Liver (tissue), 9 donors: Measurements from ENCODE around the gene SYTL1. TPM values are rescaled to one million over a fixed set of nuclear protein-coding genes. Genes with fewer than 3 reads are reported as not detected.

Source experiments
- DNase-seq: peaks from one replicate; pipeline ENCODE4 v3.0.0-alpha.2; 2017; ENCODE audit warnings: low spot score
- H3K27ac ChIP-seq, 2 donors: one replicate each; pipeline ENCODE4 v1.7.0; 2013; ENCODE audit warnings: inconsistent platforms in 2 of 2, low read length in 2 of 2, control low read depth in 1 of 2, low read depth in 1 of 2, mild to moderate bottlenecking in 1 of 2
- H3K27me3 ChIP-seq, 4 donors: one replicate each; pipeline versions ENCODE4 v1.6.1 to v1.7.0; 2013; ENCODE audit warnings: low read length in 3 of 4, inconsistent platforms in 1 of 4, mild to moderate bottlenecking in 1 of 4, moderate library complexity in 1 of 4; ENCODE audit not compliant: control insufficient read depth in 4 of 4, insufficient read depth in 4 of 4
- H3K36me3 ChIP-seq, 4 donors: one replicate each; pipeline versions ENCODE4 v1.6.1 to v1.7.0; 2013; ENCODE audit warnings: low read length in 3 of 4, mild to moderate bottlenecking in 3 of 4, low read depth in 1 of 4, moderate library complexity in 1 of 4; ENCODE audit not compliant: control insufficient read depth in 4 of 4, insufficient read depth in 3 of 4
- H3K4me1 ChIP-seq, 4 donors: one replicate each; pipeline versions ENCODE4 v1.6.1 to v1.7.0; 2013; ENCODE audit warnings: low read length in 3 of 4, mild to moderate bottlenecking in 3 of 4, moderate library complexity in 1 of 4; ENCODE audit not compliant: control insufficient read depth in 4 of 4, insufficient read depth in 4 of 4
- H3K4me3 ChIP-seq, 3 donors: one replicate each; pipeline versions ENCODE4 v1.6.1 to v1.7.0; 2013; ENCODE audit warnings: low read length in 3 of 3, control low read depth in 1 of 3, low read depth in 1 of 3, mild to moderate bottlenecking in 1 of 3
- H3K9ac ChIP-seq, 2 donors: one replicate each; pipeline ENCODE4 v1.7.0; 2013; ENCODE audit warnings: low read length in 2 of 2, mild to moderate bottlenecking in 2 of 2, moderate library complexity in 2 of 2, control low read depth in 1 of 2, low read depth in 1 of 2
- H3K9me3 ChIP-seq, 4 donors: one replicate each; pipeline versions ENCODE4 v1.6.1 to v1.7.0; 2013; ENCODE audit warnings: low read length in 3 of 4; ENCODE audit not compliant: control insufficient read depth in 4 of 4
- EGR1 ChIP-seq, 2 donors: IDR thresholded peaks; 2 replicates each; pipeline ENCODE4 v1.6.1; 2016 to 2018; ENCODE audit warnings: antibody characterized with exemption in 2 of 2, low read depth in 2 of 2
- FOXA1 ChIP-seq: IDR thresholded peaks from 2 replicates; pipeline ENCODE4 v1.6.1; 2016; ENCODE audit warnings: antibody characterized with exemption
- FOXA2 ChIP-seq: IDR thresholded peaks from 2 replicates; pipeline ENCODE4 v1.6.1; 2016; ENCODE audit warnings: antibody characterized with exemption
- GABPA ChIP-seq, 2 donors: IDR thresholded peaks in 1 of 2; conservative IDR thresholded peaks in 1 of 2; 2 replicates each; pipeline ENCODE4 v1.6.1; 2016; ENCODE audit warnings: antibody characterized with exemption in 2 of 2, mild to moderate bottlenecking in 1 of 2, moderate library complexity in 1 of 2
- HNF4A ChIP-seq, 2 donors: conservative IDR thresholded peaks; 2 replicates each; pipeline ENCODE4 v1.6.1; 2016; ENCODE audit warnings: antibody characterized with exemption in 2 of 2, mild to moderate bottlenecking in 2 of 2
- HNF4G ChIP-seq: IDR thresholded peaks from 2 replicates; pipeline ENCODE4 v1.6.1; 2016; ENCODE audit warnings: antibody characterized with exemption
- JUND ChIP-seq, 2 donors: IDR thresholded peaks; 2 replicates each; pipeline ENCODE4 v1.6.1; 2016; ENCODE audit warnings: antibody characterized with exemption in 2 of 2
- NR2F2 ChIP-seq: IDR thresholded peaks from 2 replicates; pipeline ENCODE4 v1.6.1; 2016; ENCODE audit warnings: antibody characterized with exemption
- RAD21 ChIP-seq, 2 donors: IDR thresholded peaks; 2 replicates each; pipeline ENCODE4 v1.6.1; 2016; ENCODE audit warnings: antibody characterized with exemption in 2 of 2, mild to moderate bottlenecking in 2 of 2
- RXRA ChIP-seq, 2 donors: IDR thresholded peaks; 2 replicates each; pipeline ENCODE4 v1.6.1; 2017 to 2018; ENCODE audit warnings: antibody characterized with exemption in 2 of 2, mild to moderate bottlenecking in 1 of 2
- SP1 ChIP-seq: IDR thresholded peaks from 2 replicates; pipeline ENCODE4 v1.6.1; 2018; ENCODE audit warnings: antibody characterized with exemption, mild to moderate bottlenecking
- TAF1 ChIP-seq: conservative IDR thresholded peaks from 2 replicates; pipeline ENCODE4 v1.6.1; 2016; ENCODE audit warnings: antibody characterized with exemption, mild to moderate bottlenecking
- YY1 ChIP-seq: IDR thresholded peaks from 2 replicates; pipeline ENCODE4 v1.6.1; 2016; ENCODE audit warnings: antibody characterized with exemption, mild to moderate bottlenecking
- WGBS: extraction: QIAGEN DNeasy Blood & Tissue Kit; methylation state at CpG from one replicate; pipeline ENCODE4 v1.1.7; 2013; 5-methylcytosine and 5-hydroxymethylcytosine counted together
- polyA plus RNA-seq, 2 donors: library from polyadenylated mRNA; stranded (reverse) in 1 of 2; unstranded in 1 of 2; fragments of 200-250 nt in 1 of 2; fragments of >200 nt in 1 of 2; fragmentation: Nextera tagmentation in 1 of 2; extraction: Ambion mirVana in 1 of 2; gene quantifications; one replicate each; pipeline versions ENCODE4 v1.2.1 to v1.2.3, GENCODE V29; 2013 to 2015
- total RNA-seq, 2 donors: library from RNA; depleted of rRNA; stranded (reverse); fragments of >200 nt; gene quantifications; one replicate each; pipeline ENCODE4 v1.2.3, GENCODE V29; 2014
- TF ChIP-seq, protein P1 (sequence below): IDR thresholded peaks from 2 replicates; pipeline ENCODE4 v1.6.1; 2016; ENCODE audit warnings: antibody characterized with exemption
- TF ChIP-seq, protein P2 (sequence below): IDR thresholded peaks from 2 replicates; pipeline ENCODE4 v1.6.1; 2016; ENCODE audit warnings: antibody characterized with exemption, mild to moderate bottlenecking
- TF ChIP-seq, protein P3 (sequence below): fragments of 150-350 bp; IDR thresholded peaks from 2 replicates; pipeline ENCODE4 v1.5.1; 2017; ENCODE audit warnings: improper control_type of control experiment, low read depth, low read length; ENCODE audit not compliant: missing input control
- TF ChIP-seq, protein P4 (sequence below): IDR thresholded peaks from 2 replicates; pipeline ENCODE4 v1.6.1; 2016; ENCODE audit warnings: antibody characterized with exemption
- TF ChIP-seq, protein P5 (sequence below): IDR thresholded peaks from 2 replicates; pipeline ENCODE4 v1.6.1; 2016; ENCODE audit warnings: antibody characterized with exemption
- donor health status: healthy.
- donor health status: healthy.
- donor health status: healthy.
- donor health status: healthy.
- donor health status: healthy.

SYTL1 gene
- total and polyA plus RNA-seq, 4 donors, result 0.73 to 3.9 (median 1.4) TPM

DNA sequence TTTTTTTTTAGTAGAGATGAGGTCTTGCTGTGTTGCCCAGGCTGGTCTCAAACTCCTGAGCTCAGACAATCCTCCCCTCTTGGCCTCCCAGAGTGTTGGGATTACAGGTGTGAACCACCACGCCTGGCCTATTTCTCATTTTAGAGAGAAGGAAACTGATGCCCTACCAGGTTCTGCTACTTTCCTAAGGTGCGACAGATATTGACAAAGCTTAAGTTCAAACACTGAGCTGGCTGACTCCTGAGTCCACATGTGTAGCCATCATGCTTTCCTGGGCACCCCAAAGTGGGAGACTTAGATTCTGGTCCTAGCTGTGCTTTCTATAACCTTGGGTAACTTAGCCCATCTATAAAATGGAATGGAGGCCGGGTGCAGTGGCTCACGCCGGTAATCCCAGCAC lies 25.0 kb upstream of the SYTL1 start:
- no peak for TF ChIP-seq NR2F2
- TF ChIP-seq JUND (IDR thresholded peaks at IDR 0.05), result no peak
- no peak for TF ChIP-seq GABPA (IDR thresholded peaks at IDR 0.05 in 1 of 2, conservative IDR thresholded peaks at IDR 0.05 in 1 of 2)
- no peak for TF ChIP-seq HNF4A (conservative IDR thresholded peaks at IDR 0.05)
- no peak for TF ChIP-seq SP1
- no peak for TF ChIP-seq EGR1 (IDR thresholded peaks at IDR 0.05; ENCODE audit: low read depth in 2 of 2)
- no peak for TF ChIP-seq HNF4G
- TF ChIP-seq, protein P1, sequence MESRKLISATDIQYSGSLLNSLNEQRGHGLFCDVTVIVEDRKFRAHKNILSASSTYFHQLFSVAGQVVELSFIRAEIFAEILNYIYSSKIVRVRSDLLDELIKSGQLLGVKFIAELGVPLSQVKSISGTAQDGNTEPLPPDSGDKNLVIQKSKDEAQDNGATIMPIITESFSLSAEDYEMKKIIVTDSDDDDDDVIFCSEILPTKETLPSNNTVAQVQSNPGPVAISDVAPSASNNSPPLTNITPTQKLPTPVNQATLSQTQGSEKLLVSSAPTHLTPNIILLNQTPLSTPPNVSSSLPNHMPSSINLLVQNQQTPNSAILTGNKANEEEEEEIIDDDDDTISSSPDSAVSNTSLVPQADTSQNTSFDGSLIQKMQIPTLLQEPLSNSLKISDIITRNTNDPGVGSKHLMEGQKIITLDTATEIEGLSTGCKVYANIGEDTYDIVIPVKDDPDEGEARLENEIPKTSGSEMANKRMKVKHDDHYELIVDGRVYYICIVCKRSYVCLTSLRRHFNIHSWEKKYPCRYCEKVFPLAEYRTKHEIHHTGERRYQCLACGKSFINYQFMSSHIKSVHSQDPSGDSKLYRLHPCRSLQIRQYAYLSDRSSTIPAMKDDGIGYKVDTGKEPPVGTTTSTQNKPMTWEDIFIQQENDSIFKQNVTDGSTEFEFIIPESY, result no peak
- TF ChIP-seq, protein P2, sequence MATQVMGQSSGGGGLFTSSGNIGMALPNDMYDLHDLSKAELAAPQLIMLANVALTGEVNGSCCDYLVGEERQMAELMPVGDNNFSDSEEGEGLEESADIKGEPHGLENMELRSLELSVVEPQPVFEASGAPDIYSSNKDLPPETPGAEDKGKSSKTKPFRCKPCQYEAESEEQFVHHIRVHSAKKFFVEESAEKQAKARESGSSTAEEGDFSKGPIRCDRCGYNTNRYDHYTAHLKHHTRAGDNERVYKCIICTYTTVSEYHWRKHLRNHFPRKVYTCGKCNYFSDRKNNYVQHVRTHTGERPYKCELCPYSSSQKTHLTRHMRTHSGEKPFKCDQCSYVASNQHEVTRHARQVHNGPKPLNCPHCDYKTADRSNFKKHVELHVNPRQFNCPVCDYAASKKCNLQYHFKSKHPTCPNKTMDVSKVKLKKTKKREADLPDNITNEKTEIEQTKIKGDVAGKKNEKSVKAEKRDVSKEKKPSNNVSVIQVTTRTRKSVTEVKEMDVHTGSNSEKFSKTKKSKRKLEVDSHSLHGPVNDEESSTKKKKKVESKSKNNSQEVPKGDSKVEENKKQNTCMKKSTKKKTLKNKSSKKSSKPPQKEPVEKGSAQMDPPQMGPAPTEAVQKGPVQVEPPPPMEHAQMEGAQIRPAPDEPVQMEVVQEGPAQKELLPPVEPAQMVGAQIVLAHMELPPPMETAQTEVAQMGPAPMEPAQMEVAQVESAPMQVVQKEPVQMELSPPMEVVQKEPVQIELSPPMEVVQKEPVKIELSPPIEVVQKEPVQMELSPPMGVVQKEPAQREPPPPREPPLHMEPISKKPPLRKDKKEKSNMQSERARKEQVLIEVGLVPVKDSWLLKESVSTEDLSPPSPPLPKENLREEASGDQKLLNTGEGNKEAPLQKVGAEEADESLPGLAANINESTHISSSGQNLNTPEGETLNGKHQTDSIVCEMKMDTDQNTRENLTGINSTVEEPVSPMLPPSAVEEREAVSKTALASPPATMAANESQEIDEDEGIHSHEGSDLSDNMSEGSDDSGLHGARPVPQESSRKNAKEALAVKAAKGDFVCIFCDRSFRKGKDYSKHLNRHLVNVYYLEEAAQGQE, result no peak
- no peak for TF ChIP-seq RAD21 (IDR thresholded peaks at IDR 0.05)
- no peak for TF ChIP-seq TAF1
- TF ChIP-seq YY1, result no peak
- no peak for TF ChIP-seq FOXA1
- no peak for TF ChIP-seq RXRA (IDR thresholded peaks at IDR 0.05)
- Histone ChIP-seq H3K4me3 (no peak overlapping the region), H3K9me3 (no peaks in the 10 kb centered on the region), H3K4me1 (peaks cover 0 to 3% (median 2%) of the 10 kb centered on the region in 4 donors), H3K9ac (no peak overlapping the region), H3K27me3 (no peaks in the 10 kb centered on the region), H3K36me3 (no peaks in the 10 kb centered on the region), H3K27ac (no peak overlapping the region)
- no peak for DNase-seq
- 82% methylated on average over 5 of the region's 5 CpGs for WGBS

DNA sequence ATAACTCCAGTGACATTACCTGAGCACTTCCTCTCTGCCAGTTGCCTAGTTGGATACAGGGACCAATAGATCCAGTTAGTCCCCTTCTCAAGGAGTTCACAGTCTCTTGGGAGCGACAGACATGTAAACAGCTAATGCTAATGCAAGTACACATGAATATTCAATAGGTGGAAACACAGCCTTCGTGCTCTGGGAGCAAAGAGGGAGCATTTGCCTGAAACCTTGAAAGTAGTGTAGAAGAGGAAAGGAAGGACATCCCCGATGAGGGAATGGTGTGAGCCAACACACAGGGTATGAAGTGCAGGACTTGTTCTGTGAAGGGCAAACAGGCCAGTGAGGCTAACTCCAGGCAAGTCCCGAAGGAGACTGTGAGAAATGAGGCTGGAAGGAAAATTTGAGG lies 23.7 kb upstream of the SYTL1 start:
- Histone ChIP-seq H3K4me3 (no peak overlapping the region), H3K4me1 (peaks cover 0 to 9% (median 6%) of the 10 kb centered on the region in 4 donors), H3K27me3 (no peaks in the 10 kb centered on the region), H3K27ac (no peak overlapping the region), H3K9ac (no peak overlapping the region), H3K36me3 (no peaks in the 10 kb centered on the region), H3K9me3 (no peaks in the 10 kb centered on the region)
- 35% methylated on average over 4 of the region's 4 CpGs for WGBS
- DNase-seq, result no peak
- TF ChIP-seq HNF4A (conservative IDR thresholded peaks at IDR 0.05), result no peak
- no peak for TF ChIP-seq FOXA1
- TF ChIP-seq, protein P3, sequence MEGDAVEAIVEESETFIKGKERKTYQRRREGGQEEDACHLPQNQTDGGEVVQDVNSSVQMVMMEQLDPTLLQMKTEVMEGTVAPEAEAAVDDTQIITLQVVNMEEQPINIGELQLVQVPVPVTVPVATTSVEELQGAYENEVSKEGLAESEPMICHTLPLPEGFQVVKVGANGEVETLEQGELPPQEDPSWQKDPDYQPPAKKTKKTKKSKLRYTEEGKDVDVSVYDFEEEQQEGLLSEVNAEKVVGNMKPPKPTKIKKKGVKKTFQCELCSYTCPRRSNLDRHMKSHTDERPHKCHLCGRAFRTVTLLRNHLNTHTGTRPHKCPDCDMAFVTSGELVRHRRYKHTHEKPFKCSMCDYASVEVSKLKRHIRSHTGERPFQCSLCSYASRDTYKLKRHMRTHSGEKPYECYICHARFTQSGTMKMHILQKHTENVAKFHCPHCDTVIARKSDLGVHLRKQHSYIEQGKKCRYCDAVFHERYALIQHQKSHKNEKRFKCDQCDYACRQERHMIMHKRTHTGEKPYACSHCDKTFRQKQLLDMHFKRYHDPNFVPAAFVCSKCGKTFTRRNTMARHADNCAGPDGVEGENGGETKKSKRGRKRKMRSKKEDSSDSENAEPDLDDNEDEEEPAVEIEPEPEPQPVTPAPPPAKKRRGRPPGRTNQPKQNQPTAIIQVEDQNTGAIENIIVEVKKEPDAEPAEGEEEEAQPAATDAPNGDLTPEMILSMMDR, result no peak
- no peak for TF ChIP-seq GABPA (IDR thresholded peaks at IDR 0.05 in 1 of 2, conservative IDR thresholded peaks at IDR 0.05 in 1 of 2)
- TF ChIP-seq, protein P1, result no peak
- TF ChIP-seq, protein P4, sequence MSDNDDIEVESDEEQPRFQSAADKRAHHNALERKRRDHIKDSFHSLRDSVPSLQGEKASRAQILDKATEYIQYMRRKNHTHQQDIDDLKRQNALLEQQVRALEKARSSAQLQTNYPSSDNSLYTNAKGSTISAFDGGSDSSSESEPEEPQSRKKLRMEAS, result no peak
- no peak for TF ChIP-seq NR2F2
- TF ChIP-seq JUND (IDR thresholded peaks at IDR 0.05), result no peak
- no peak for TF ChIP-seq RXRA (IDR thresholded peaks at IDR 0.05)
- no peak for TF ChIP-seq EGR1 (IDR thresholded peaks at IDR 0.05; ENCODE audit: low read depth in 2 of 2)
- TF ChIP-seq, protein P2, result no peak
- no peak for TF ChIP-seq FOXA2
- no peak for TF ChIP-seq RAD21 (IDR thresholded peaks at IDR 0.05)
- TF ChIP-seq, protein P5, sequence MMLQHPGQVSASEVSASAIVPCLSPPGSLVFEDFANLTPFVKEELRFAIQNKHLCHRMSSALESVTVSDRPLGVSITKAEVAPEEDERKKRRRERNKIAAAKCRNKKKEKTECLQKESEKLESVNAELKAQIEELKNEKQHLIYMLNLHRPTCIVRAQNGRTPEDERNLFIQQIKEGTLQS, result no peak
- TF ChIP-seq SP1, result no peak
- no peak for TF ChIP-seq HNF4G
- TF ChIP-seq TAF1, result no peak
